AG04449 (cell line): ENCODE results near the gene LGALS7.
"Not testable (repeated sequence)": the region's sequence is repeated elsewhere in the genome, so short reads cannot be mapped to it uniquely, and the experiment has no call there.

Experiments
- CTCF ChIA-PET: fragments of 350-600 bp; formaldehyde crosslinking; extraction: SDS; loops from one replicate; lab custom pipeline; 2021; ENCODE audit warnings: antibody characterized with exemption; lab: Yijun Ruan, JAX
- POLR2A ChIA-PET: fragments of 400-600, 350-600 bp; formaldehyde crosslinking; extraction: SDS; loops from one replicate; lab custom pipeline; 2020; ENCODE audit warnings: antibody characterized with exemption, inconsistent platforms; lab: Yijun Ruan, JAX
- DNase-seq: peaks from one replicate; pipeline ENCODE4 v3.0.0-alpha.2; 2010; ENCODE audit warnings: low read depth, low spot score
- H3K4me3 ChIP-seq: 2 replicates; pipeline ENCODE4 v1.5.1; 2011; ENCODE audit warnings: low read depth, mild to moderate bottlenecking, control low read depth, low read length
- CTCF ChIP-seq: IDR thresholded peaks from one replicate; pipeline ENCODE4 v1.5.1; 2011; ENCODE audit warnings: mild to moderate bottlenecking, moderate library complexity, low read length, control low read depth, inconsistent platforms; ENCODE audit not compliant: insufficient read depth; ENCODE audit errors: missing control alignments

LGALS7 gene

GRCh38 chr19:38796154-38796553 is 22.8 kb upstream of the LGALS7 start:
- TF ChIP-seq CTCF: no peak
- H3K4me3 ChIP-seq: no peak overlapping the region
- CTCF ChIA-PET: no interaction called here
- POLR2A ChIA-PET: no interaction called here
- DNase-seq: no peak

GRCh38 chr19:38795549-38795948 is 22.2 kb upstream of the LGALS7 start:
- POLR2A ChIA-PET: no interaction called here
- CTCF ChIA-PET: no interaction called here
- no peak overlapping the region for H3K4me3 ChIP-seq
- DNase-seq: no peak
- no peak for TF ChIP-seq CTCF

GRCh38 chr19:38793671-38794070 is 20.4 kb upstream of the LGALS7 start:
- no peak for DNase-seq
- no peak overlapping the region for H3K4me3 ChIP-seq
- ChIA-PET POLR2A (no interaction called here), CTCF (interaction anchor here (1.3 kb wide), 1 partner anchor 24 kb away, joined by 3 read pairs; no protein-coding TSS in a partner anchor)
- no peak for TF ChIP-seq CTCF

GRCh38 chr19:38793177-38793576 is 19.9 kb upstream of the LGALS7 start:
- ChIA-PET POLR2A (interaction anchor here (1.0 kb wide), 1 partner anchor 23 kb away, joined by 5 read pairs; no protein-coding TSS in a partner anchor), CTCF (interaction anchor here (1.3 kb wide), 1 partner anchor 24 kb away, joined by 3 read pairs; no protein-coding TSS in a partner anchor)
- peak; percentile 9 for DNase-seq
- TF ChIP-seq CTCF: no peak
- no peak overlapping the region for H3K4me3 ChIP-seq

- H3K4me3 ChIP-seq: no peak overlapping the region
- no peak for DNase-seq
- peak; percentile 41 for TF ChIP-seq CTCF
- ChIA-PET CTCF (interaction anchor here (1.3 kb wide), 1 partner anchor 23 kb away, joined by 3 read pairs; no protein-coding TSS in a partner anchor), POLR2A (interaction anchor here (1.0 kb wide), 1 partner anchor 23 kb away, joined by 5 read pairs; no protein-coding TSS in a partner anchor)
Measured at GRCh38 chr19:38792250-38793111, 19.2 kb upstream of the LGALS7 start.

GRCh38 chr19:38791451-38792064 is 18.2 kb upstream of the LGALS7 start:
- POLR2A ChIA-PET, CTCF ChIA-PET, H3K4me3 ChIP-seq: not testable (repeated sequence)

GRCh38 chr19:38790507-38791403 is 17.4 kb upstream of the LGALS7 start:
- CTCF ChIA-PET, POLR2A ChIA-PET, DNase-seq, H3K4me3 ChIP-seq: not testable (repeated sequence)

More at GRCh38 chr19:38791451-38792064, 18.2 kb upstream of the LGALS7 start:
- not testable (repeated sequence) for DNase-seq
